ENCODE results near the gene MYO3B.

Gene MYO3B

GRCh38 chr2:170218931-170219330 is 41.0 kb downstream of the MYO3B start:
- no peaks in the 10 kb centered on the region for H3K9me3 ChIP-seq (ENCODE audit: control insufficient read depth, low read length)
- H3K36me3 ChIP-seq (ENCODE audit: control insufficient read depth, insufficient read depth, low read length), result no peaks in the 10 kb centered on the region
- no peak overlapping the region for H3K27ac ChIP-seq (ENCODE audit: insufficient read depth, low read depth, low read length, poor library complexity, severe bottlenecking)
- H3K27me3 ChIP-seq (ENCODE audit: control insufficient read depth, insufficient read depth, low read length, poor library complexity, severe bottlenecking), result no peaks in the 10 kb centered on the region
- H3K4me1 ChIP-seq (ENCODE audit: control insufficient read depth, insufficient read depth, low read length), result peaks cover 39% of the 10 kb centered on the region
- 29 to 38% methylated on average over 1 of the region's 1 CpG for WGBS, 2 experiments
- no peak overlapping the region for H3K4me3 ChIP-seq (ENCODE audit: insufficient read depth, low read depth, low read length)

- Histone ChIP-seq H3K36me3 (ENCODE audit: control insufficient read depth, insufficient read depth, low read length) (no peaks in the 10 kb centered on the region), H3K27me3 (ENCODE audit: control insufficient read depth, insufficient read depth, low read length, poor library complexity, severe bottlenecking) (no peaks in the 10 kb centered on the region), H3K4me1 (ENCODE audit: control insufficient read depth, insufficient read depth, low read length) (peaks cover 21% of the 10 kb centered on the region), H3K4me3 (ENCODE audit: insufficient read depth, low read depth, low read length) (no peak overlapping the region), H3K27ac (ENCODE audit: insufficient read depth, low read depth, low read length, poor library complexity, severe bottlenecking) (no peak overlapping the region), H3K9me3 (ENCODE audit: control insufficient read depth, low read length) (no peaks in the 10 kb centered on the region)
- WGBS, 2 experiments, result 70 to 82% methylated on average over 6 of the region's 6 CpGs
Measured at GRCh38 chr2:170221317-170222288, 43.7 kb downstream of the MYO3B start.

GRCh38 chr2:170222298-170222697 is 44.4 kb downstream of the MYO3B start:
- H3K4me3 ChIP-seq (ENCODE audit: insufficient read depth, low read depth, low read length), result no peak overlapping the region
- H3K27me3 ChIP-seq (ENCODE audit: control insufficient read depth, insufficient read depth, low read length, poor library complexity, severe bottlenecking), result no peaks in the 10 kb centered on the region
- peaks cover 21% of the 10 kb centered on the region for H3K4me1 ChIP-seq (ENCODE audit: control insufficient read depth, insufficient read depth, low read length)
- H3K36me3 ChIP-seq (ENCODE audit: control insufficient read depth, insufficient read depth, low read length), result no peaks in the 10 kb centered on the region
- no peak overlapping the region for H3K27ac ChIP-seq (ENCODE audit: insufficient read depth, low read depth, low read length, poor library complexity, severe bottlenecking)
- H3K9me3 ChIP-seq (ENCODE audit: control insufficient read depth, low read length), result no peaks in the 10 kb centered on the region
- WGBS, 2 experiments, result 53% methylated on average over 5 of the region's 5 CpGs

DNA sequence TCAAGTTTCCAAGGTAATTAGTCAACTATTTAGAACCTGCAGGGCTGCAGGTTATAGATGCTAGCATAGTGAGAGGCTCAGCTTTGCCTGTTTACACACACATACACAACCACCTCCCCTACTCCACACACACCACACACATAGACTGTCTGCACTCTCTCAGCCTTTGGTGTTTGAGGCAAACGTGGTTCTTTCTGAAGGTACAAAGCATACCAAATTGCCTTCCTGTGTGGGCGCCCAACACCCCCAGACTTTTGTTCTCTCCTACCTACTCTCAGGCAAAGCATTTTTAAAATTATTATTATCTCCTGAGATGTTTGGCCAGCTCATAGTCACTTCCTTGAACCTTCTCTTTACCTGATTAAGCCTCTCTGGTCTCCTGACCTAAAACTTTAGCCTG is 44.9 kb downstream of the MYO3B start:
- Histone ChIP-seq H3K27me3 (ENCODE audit: control insufficient read depth, insufficient read depth, low read length, poor library complexity, severe bottlenecking) (no peaks in the 10 kb centered on the region), H3K27ac (ENCODE audit: insufficient read depth, low read depth, low read length, poor library complexity, severe bottlenecking) (no peak overlapping the region), H3K9me3 (ENCODE audit: control insufficient read depth, low read length) (no peaks in the 10 kb centered on the region), H3K4me1 (ENCODE audit: control insufficient read depth, insufficient read depth, low read length) (peaks cover 17% of the 10 kb centered on the region), H3K4me3 (ENCODE audit: insufficient read depth, low read depth, low read length) (no peak overlapping the region), H3K36me3 (ENCODE audit: control insufficient read depth, insufficient read depth, low read length) (no peaks in the 10 kb centered on the region)
- WGBS, 2 experiments, result 64 to 75% methylated on average over 2 of the region's 2 CpGs

DNA sequence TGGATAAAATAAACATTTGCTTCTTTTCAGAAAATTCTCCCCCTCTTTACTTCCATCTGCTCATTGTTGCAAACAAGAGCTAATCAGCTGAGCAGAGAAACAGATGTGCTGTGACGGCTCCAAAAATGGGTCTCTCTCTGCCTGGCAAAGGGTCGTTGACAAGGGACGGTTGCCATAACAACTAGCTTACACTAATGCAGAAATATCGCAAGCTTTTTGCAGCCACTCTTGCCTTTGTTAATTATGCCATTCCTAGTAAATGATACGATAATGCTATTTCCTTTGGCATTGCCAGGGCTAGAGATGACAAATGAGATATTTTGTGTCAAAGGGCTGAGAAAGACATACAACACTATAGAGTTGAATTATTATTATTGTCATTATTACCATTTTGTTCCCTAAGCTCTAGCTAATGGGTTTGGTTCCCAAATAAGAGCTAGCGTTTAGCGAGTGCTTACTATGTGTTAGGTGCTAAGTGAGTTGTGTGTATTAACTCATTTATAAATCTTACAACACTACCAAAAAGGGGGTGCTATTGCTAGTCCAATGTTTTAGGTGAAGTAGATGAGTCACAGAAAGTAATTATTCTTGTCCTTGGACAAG is 46.8 kb downstream of the MYO3B start:
- Histone ChIP-seq H3K27ac (ENCODE audit: insufficient read depth, low read depth, low read length, poor library complexity, severe bottlenecking) (no peak overlapping the region), H3K27me3 (ENCODE audit: control insufficient read depth, insufficient read depth, low read length, poor library complexity, severe bottlenecking) (no peaks in the 10 kb centered on the region)

GRCh38 chr2:170226216-170226615 is 48.3 kb downstream of the MYO3B start:
- whole genome bisulfite sequencing, 2 experiments, result 94% methylated on average over 4 of the region's 4 CpGs
- H3K9me3 ChIP-seq (ENCODE audit: control insufficient read depth, low read length), result no peaks in the 10 kb centered on the region
- no peak overlapping the region for H3K27ac ChIP-seq (ENCODE audit: insufficient read depth, low read depth, low read length, poor library complexity, severe bottlenecking)
- H3K4me1 ChIP-seq (ENCODE audit: control insufficient read depth, insufficient read depth, low read length), result peaks cover 9% of the 10 kb centered on the region
- no peaks in the 10 kb centered on the region for H3K36me3 ChIP-seq (ENCODE audit: control insufficient read depth, insufficient read depth, low read length)
- H3K27me3 ChIP-seq (ENCODE audit: control insufficient read depth, insufficient read depth, low read length, poor library complexity, severe bottlenecking), result no peaks in the 10 kb centered on the region
- no peak overlapping the region for H3K4me3 ChIP-seq (ENCODE audit: insufficient read depth, low read depth, low read length)

More for the DNA sequence above, 46.8 kb downstream of the MYO3B start:
- no peaks in the 10 kb centered on the region for H3K9me3 ChIP-seq (ENCODE audit: control insufficient read depth, low read length)
- peaks cover 9% of the 10 kb centered on the region for H3K4me1 ChIP-seq (ENCODE audit: control insufficient read depth, insufficient read depth, low read length)
- no peak overlapping the region for H3K4me3 ChIP-seq (ENCODE audit: insufficient read depth, low read depth, low read length)
- WGBS, 2 experiments, result 81 to 87% methylated on average over 5 of the region's 7 CpGs
- H3K36me3 ChIP-seq (ENCODE audit: control insufficient read depth, insufficient read depth, low read length), result no peaks in the 10 kb centered on the region

DNA sequence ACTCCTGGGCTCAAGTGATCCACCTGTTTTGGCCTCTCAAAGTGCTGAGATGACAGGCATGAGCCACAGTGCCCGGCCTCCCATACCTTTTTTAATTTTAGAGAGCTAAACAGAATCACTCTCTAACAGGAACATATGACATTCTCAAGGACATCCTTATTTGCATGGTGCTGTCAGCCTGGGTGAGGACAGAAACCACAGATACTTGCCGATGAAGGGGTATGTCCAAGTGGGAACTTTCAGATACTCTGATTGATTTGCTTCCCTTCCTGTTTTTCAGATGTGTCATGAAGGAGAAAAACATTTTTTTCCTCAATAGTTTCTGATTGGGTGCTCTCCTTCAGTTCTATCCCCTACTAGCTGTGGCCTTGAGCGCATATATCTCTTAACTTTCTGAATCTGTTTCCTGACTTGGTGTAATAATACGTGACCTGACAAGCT is 49.6 kb downstream of the MYO3B start:
- Histone ChIP-seq H3K27me3 (ENCODE audit: control insufficient read depth, insufficient read depth, low read length, poor library complexity, severe bottlenecking) (no peaks in the 10 kb centered on the region), H3K9me3 (ENCODE audit: control insufficient read depth, low read length) (no peaks in the 10 kb centered on the region), H3K27ac (ENCODE audit: insufficient read depth, low read depth, low read length, poor library complexity, severe bottlenecking) (no peak overlapping the region), H3K4me3 (ENCODE audit: insufficient read depth, low read depth, low read length) (no peak overlapping the region), H3K4me1 (ENCODE audit: control insufficient read depth, insufficient read depth, low read length) (peaks cover 6% of the 10 kb centered on the region), H3K36me3 (ENCODE audit: control insufficient read depth, insufficient read depth, low read length) (no peaks in the 10 kb centered on the region)
- WGBS, 2 experiments, result 96% methylated on average over 4 of the region's 4 CpGs

DNA sequence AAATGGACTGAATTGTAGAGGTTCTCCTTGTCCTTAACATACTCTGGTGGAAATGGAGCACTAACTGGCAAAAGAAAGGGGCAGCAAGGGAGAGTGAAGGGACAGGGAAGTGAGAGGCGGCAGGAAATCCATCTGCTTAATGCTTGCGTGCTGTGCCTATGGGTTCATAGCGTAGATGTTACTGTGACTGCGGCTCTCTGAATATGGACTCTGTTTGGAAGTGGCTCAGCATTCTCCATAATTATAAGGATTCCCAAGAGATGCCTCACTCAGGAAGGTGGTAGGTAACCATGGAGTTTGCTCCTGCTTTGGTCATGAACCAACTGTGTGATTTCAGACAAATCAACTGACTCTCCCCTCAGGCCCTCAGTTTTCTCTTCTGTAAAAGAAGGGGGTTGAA is 50.0 kb downstream of the MYO3B start:
- H3K4me1 ChIP-seq (ENCODE audit: control insufficient read depth, insufficient read depth, low read length), result peaks cover 3% of the 10 kb centered on the region
- H3K27me3 ChIP-seq (ENCODE audit: control insufficient read depth, insufficient read depth, low read length, poor library complexity, severe bottlenecking), result no peaks in the 10 kb centered on the region
- no peaks in the 10 kb centered on the region for H3K36me3 ChIP-seq (ENCODE audit: control insufficient read depth, insufficient read depth, low read length)
- no peaks in the 10 kb centered on the region for H3K9me3 ChIP-seq (ENCODE audit: control insufficient read depth, low read length)
- WGBS, 2 experiments, result 84 to 85% methylated on average over 4 of the region's 4 CpGs
- no peak overlapping the region for H3K4me3 ChIP-seq (ENCODE audit: insufficient read depth, low read depth, low read length)
- H3K27ac ChIP-seq (ENCODE audit: insufficient read depth, low read depth, low read length, poor library complexity, severe bottlenecking), result no peak overlapping the region

GRCh38 chr2:170228429-170228828 is 50.5 kb downstream of the MYO3B start:
- Histone ChIP-seq H3K27ac (ENCODE audit: insufficient read depth, low read depth, low read length, poor library complexity, severe bottlenecking) (no peak overlapping the region), H3K4me1 (ENCODE audit: control insufficient read depth, insufficient read depth, low read length) (no peaks in the 10 kb centered on the region), H3K9me3 (ENCODE audit: control insufficient read depth, low read length) (no peaks in the 10 kb centered on the region), H3K27me3 (ENCODE audit: control insufficient read depth, insufficient read depth, low read length, poor library complexity, severe bottlenecking) (no peaks in the 10 kb centered on the region), H3K36me3 (ENCODE audit: control insufficient read depth, insufficient read depth, low read length) (no peaks in the 10 kb centered on the region), H3K4me3 (ENCODE audit: insufficient read depth, low read depth, low read length) (no peak overlapping the region)
- WGBS, 2 experiments, result 96 to 99% methylated on average over 2 of the region's 3 CpGs

GRCh38 chr2:170229125-170229524 is 51.2 kb downstream of the MYO3B start:
- H3K4me3 ChIP-seq (ENCODE audit: insufficient read depth, low read depth, low read length), result no peak overlapping the region
- H3K36me3 ChIP-seq (ENCODE audit: control insufficient read depth, insufficient read depth, low read length), result no peaks in the 10 kb centered on the region
- H3K27ac ChIP-seq (ENCODE audit: insufficient read depth, low read depth, low read length, poor library complexity, severe bottlenecking), result no peak overlapping the region
- H3K9me3 ChIP-seq (ENCODE audit: control insufficient read depth, low read length), result no peaks in the 10 kb centered on the region
- H3K27me3 ChIP-seq (ENCODE audit: control insufficient read depth, insufficient read depth, low read length, poor library complexity, severe bottlenecking), result no peaks in the 10 kb centered on the region
- H3K4me1 ChIP-seq (ENCODE audit: control insufficient read depth, insufficient read depth, low read length), result no peaks in the 10 kb centered on the region
